ENCODE data around the gene IFI35. TPM values are rescaled to one million over a fixed set of nuclear protein-coding genes. Genes with fewer than 3 reads are reported as not detected.

Gene IFI35
- total RNA-seq, 1 experiment from 2014 or later: 9.4 TPM

DNA sequence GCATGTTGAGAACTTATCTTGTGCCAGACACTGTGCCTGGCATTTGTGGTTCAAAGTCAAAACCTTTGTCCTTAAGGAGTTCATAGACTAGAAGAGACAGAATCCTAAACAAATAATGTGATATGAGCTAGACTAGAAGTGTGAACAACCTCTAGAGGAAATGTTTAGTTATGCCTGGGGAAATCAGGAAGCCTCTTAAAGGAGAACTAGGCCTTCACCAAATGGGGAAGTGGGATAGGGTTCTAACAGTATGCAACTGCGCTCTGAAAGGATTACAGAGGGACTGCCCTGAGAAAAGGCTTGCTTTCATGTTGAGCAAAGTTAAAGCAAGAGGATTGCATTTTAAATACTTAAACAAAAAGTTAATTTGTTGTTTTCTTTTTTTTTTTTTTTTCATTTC lies 21.4 kb upstream of the IFI35 start:
- TF ChIP-seq CTCF (IDR thresholded peaks at IDR 0.05; ENCODE audit: insufficient read depth in 1 of 2, low read depth in 1 of 2, low read length in 1 of 2, severe bottlenecking in 1 of 2, unreplicated experiment in 1 of 2): no peak
- Mint-ChIP-seq H3K27me3 (ENCODE audit: insufficient read depth, unreplicated experiment) (no peaks in the 10 kb centered on the region), H3K4me3 (ENCODE audit: unreplicated experiment) (no peak overlapping the region), H3K4me1 (ENCODE audit: low read depth, unreplicated experiment) (peaks cover 6% of the 10 kb centered on the region), H3K9me3 (ENCODE audit: unreplicated experiment) (no peaks in the 10 kb centered on the region), H3K36me3 (ENCODE audit: insufficient read depth, unreplicated experiment) (peaks cover 79% of the 10 kb centered on the region), H3K27ac (ENCODE audit: unreplicated experiment) (no peak overlapping the region)
- Histone ChIP-seq H3K4me3 (ENCODE audit: low read depth, low read length) (no peak overlapping the region), H3K27me3 (replicated peaks; ENCODE audit: control insufficient read depth, insufficient read depth, low read length) (no peaks in the 10 kb centered on the region), H3K36me3 (ENCODE audit: control insufficient read depth, insufficient read depth, low read length) (peaks cover 4% of the 10 kb centered on the region), H3K9me3 (no peaks in the 10 kb centered on the region), H3K4me1 (peaks cover 7% of the 10 kb centered on the region; the same call in 1 of the 2 replicates)
- BruUV-seq (replicated peaks): no TSS peak
- CTCF ChIA-PET: no interaction called here
- no peak for DNase-seq
- POLR2A ChIA-PET: interaction anchor here (0.6 to 0.9 kb wide), 2 partner anchors 13 to 122 kb away, joined by 4 to 6 read pairs; partner anchors contain the start of gene RPL27
- intact Hi-C loops (cut with micrococcal nuclease; ENCODE audit: unreplicated experiment): no loop called here

GRCh38 chr17:42989141-42989540 lies 17.4 kb upstream of the IFI35 start:
- no peak overlapping the region for H3K4me3 ChIP-seq (ENCODE audit: low read depth, low read length)
- ChIA-PET CTCF (no interaction called here), POLR2A (interaction anchor here (0.6 kb wide), 1 partner anchor 9 kb away, joined by 3 read pairs; the partner anchor contains the start of gene RPL27)
- peaks cover 11% of the 10 kb centered on the region for H3K36me3 ChIP-seq (ENCODE audit: control insufficient read depth, insufficient read depth, low read length)
- TF ChIP-seq CTCF (IDR thresholded peaks at IDR 0.05; ENCODE audit: insufficient read depth in 1 of 2, low read depth in 1 of 2, low read length in 1 of 2, severe bottlenecking in 1 of 2, unreplicated experiment in 1 of 2): no peak
- DNase-seq: no peak
- H3K27me3 ChIP-seq (replicated peaks; ENCODE audit: control insufficient read depth, insufficient read depth, low read length): no peaks in the 10 kb centered on the region
- no peak overlapping the region for H3K27ac Mint-ChIP-seq (ENCODE audit: unreplicated experiment)
- no peaks in the 10 kb centered on the region for H3K27me3 Mint-ChIP-seq (ENCODE audit: insufficient read depth, unreplicated experiment)
- peaks cover 80% of the 10 kb centered on the region for H3K36me3 Mint-ChIP-seq (ENCODE audit: insufficient read depth, unreplicated experiment)
- intact Hi-C loops (cut with micrococcal nuclease; ENCODE audit: unreplicated experiment): no loop called here
- H3K4me1 Mint-ChIP-seq (ENCODE audit: low read depth, unreplicated experiment): no peaks in the 10 kb centered on the region
- H3K9me3 ChIP-seq: no peaks in the 10 kb centered on the region
- H3K4me1 ChIP-seq: no peaks in the 10 kb centered on the region
- no peaks in the 10 kb centered on the region for H3K9me3 Mint-ChIP-seq (ENCODE audit: unreplicated experiment)
- BruUV-seq (replicated peaks): no TSS peak
- H3K4me3 Mint-ChIP-seq (ENCODE audit: unreplicated experiment): no peak overlapping the region

DNA sequence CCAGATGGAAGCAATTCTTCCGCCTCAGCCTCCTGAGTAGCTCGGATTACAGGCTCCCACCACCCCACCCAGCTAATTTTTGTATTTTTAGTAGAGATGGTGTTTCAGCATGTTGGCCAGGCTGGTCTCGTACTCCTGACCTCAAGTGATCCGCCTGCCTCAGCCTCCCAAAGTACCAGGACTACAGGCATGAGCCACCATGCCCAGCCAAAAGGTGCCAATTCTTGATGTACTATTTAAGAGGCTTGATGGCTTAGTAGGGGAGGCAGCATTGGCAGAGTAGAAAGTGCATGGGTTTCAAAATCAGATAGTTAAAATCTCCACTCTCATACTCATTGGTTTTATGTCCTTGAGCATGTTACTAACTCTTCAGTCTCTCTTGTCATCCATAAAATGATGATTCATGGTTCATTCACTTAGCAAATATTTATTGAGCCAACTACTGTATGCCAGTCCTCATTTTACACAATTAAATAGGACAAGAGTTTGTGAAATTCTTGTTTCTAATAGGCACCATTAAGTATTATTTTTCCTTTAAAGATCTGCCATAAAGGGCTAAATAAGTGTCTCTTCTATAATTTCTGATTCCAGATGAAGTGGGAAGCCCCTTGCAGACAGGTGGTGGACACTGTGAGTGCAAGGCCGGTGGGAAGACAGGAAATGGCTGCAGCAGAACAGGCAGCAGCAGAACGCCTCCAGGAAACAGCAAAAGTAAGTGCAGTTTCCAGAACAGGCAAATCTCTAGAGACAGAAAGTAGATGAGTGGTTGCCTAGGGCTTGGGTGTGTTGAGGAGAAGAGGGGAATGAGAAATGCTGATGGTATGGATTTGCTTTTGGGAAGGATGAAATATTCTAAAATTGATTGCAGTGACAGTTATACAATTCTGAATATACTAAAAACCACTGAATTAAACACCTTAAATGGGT lies 16.6 kb upstream of the IFI35 start:
- H3K4me3 Mint-ChIP-seq (ENCODE audit: unreplicated experiment): no peak overlapping the region
- H3K27me3 ChIP-seq (replicated peaks; ENCODE audit: control insufficient read depth, insufficient read depth, low read length): no peaks in the 10 kb centered on the region
- peaks cover under 1% of the 10 kb centered on the region for H3K4me1 Mint-ChIP-seq (ENCODE audit: low read depth, unreplicated experiment)
- H3K27ac Mint-ChIP-seq (ENCODE audit: unreplicated experiment): no peak overlapping the region
- ChIA-PET CTCF (no interaction called here), POLR2A (interaction anchor here (0.6 kb wide), 1 partner anchor 8 kb away, joined by 3 read pairs; the partner anchor contains the start of gene RPL27)
- no peaks in the 10 kb centered on the region for H3K27me3 Mint-ChIP-seq (ENCODE audit: insufficient read depth, unreplicated experiment)
- no peak for TF ChIP-seq CTCF (IDR thresholded peaks at IDR 0.05; ENCODE audit: insufficient read depth in 1 of 2, low read depth in 1 of 2, low read length in 1 of 2, severe bottlenecking in 1 of 2, unreplicated experiment in 1 of 2)
- no peak for DNase-seq
- no TSS peak for BruUV-seq (replicated peaks)
- intact Hi-C loops (cut with micrococcal nuclease; ENCODE audit: unreplicated experiment): no loop called here
- no peak overlapping the region for H3K4me3 ChIP-seq (ENCODE audit: low read depth, low read length)
- peaks cover 11% of the 10 kb centered on the region for H3K36me3 ChIP-seq (ENCODE audit: control insufficient read depth, insufficient read depth, low read length)
- H3K4me1 ChIP-seq: no peaks in the 10 kb centered on the region
- peaks cover 82% of the 10 kb centered on the region for H3K36me3 Mint-ChIP-seq (ENCODE audit: insufficient read depth, unreplicated experiment)
- H3K9me3 Mint-ChIP-seq (ENCODE audit: unreplicated experiment): no peaks in the 10 kb centered on the region
- no peaks in the 10 kb centered on the region for H3K9me3 ChIP-seq

All from Caco-2 (cell line).